Naive thymus-derived CD4-positive, alpha-beta T cell (primary cell): ENCODE measurements around the gene FLT4. TPM values are rescaled to one million over a fixed set of nuclear protein-coding genes. Genes with fewer than 3 reads are reported as not detected.
A peak's percentile ranks its signal among the peaks of the same experiment; 100 is the strongest.

Experiments used
- ATAC-seq: fragments of 150-1000 bp; cut with Tn5 transposase; 2 replicates; pipeline ENCODE4 v1.10.0; 2021; ENCODE audit warnings: mild to moderate bottlenecking, moderate library complexity
- CTCF ChIA-PET: fragments of 350-600 bp; sonication (Branson Sonifier 250); formaldehyde crosslinking; loops from one replicate; lab custom pipeline; 2021; ENCODE audit warnings: antibody characterized with exemption; lab: Charles Lee
- POLR2A ChIA-PET: fragments of 350-600 bp; sonication (Branson Sonifier 250); formaldehyde crosslinking; loops from one replicate; lab custom pipeline; 2021; ENCODE audit warnings: antibody characterized with exemption, inconsistent platforms; lab: Charles Lee
- DNase-seq, 9 donors: peaks; one replicate each; pipeline versions ENCODE4 v3.0.0 to v3.0.0-alpha.2; 2020 to 2022; ENCODE audit warnings: mixed read lengths in 1 of 9
- H3K27ac ChIP-seq: one replicate; pipeline ENCODE4 v1.7.0; 2013; ENCODE audit warnings: mild to moderate bottlenecking, low read depth, low read length, moderate library complexity
- H3K27me3 ChIP-seq, 2 donors: one replicate each; pipeline ENCODE4 v1.7.0; 2013; ENCODE audit warnings: low read length in 2 of 2, mild to moderate bottlenecking in 2 of 2, moderate library complexity in 2 of 2; ENCODE audit not compliant: control insufficient read depth in 2 of 2, insufficient read depth in 2 of 2
- H3K36me3 ChIP-seq, 3 experiments: 1 replicate in 2 of 3; 2 replicates in 1 of 3; pipeline ENCODE4 v1.7.0; 2013; ENCODE audit warnings: low read length in 3 of 3, mild to moderate bottlenecking in 3 of 3, moderate library complexity in 1 of 3; ENCODE audit not compliant: insufficient read depth in 3 of 3, control insufficient read depth in 2 of 3
- H3K4me1 ChIP-seq, 2 donors: one replicate each; pipeline ENCODE4 v1.7.0; 2013; ENCODE audit warnings: low read length in 2 of 2, mild to moderate bottlenecking in 2 of 2, moderate library complexity in 1 of 2; ENCODE audit not compliant: control insufficient read depth in 2 of 2, insufficient read depth in 2 of 2
- H3K4me3 ChIP-seq: 2 replicates; pipeline ENCODE4 v1.7.0; 2013; ENCODE audit warnings: mild to moderate bottlenecking, low read length
- H3K9me3 ChIP-seq, 3 experiments: 1 replicate in 2 of 3; 2 replicates in 1 of 3; pipeline ENCODE4 v1.7.0; 2013; ENCODE audit warnings: low read length in 3 of 3; ENCODE audit not compliant: control insufficient read depth in 2 of 3
- H3K27ac Mint-ChIP-seq, 9 donors: one replicate each; pipeline ENCODE4 v1.8.0; 2020 to 2022; ENCODE audit warnings: mixed read lengths in 9 of 9, mild to moderate bottlenecking in 8 of 9, moderate library complexity in 5 of 9, inconsistent platforms in 2 of 9
- H3K27me3 Mint-ChIP-seq, 5 donors: one replicate each; pipeline ENCODE4 v1.8.0; 2021 to 2022; ENCODE audit warnings: mixed read lengths in 5 of 5, mild to moderate bottlenecking in 1 of 5
- H3K36me3 Mint-ChIP-seq, 5 donors: one replicate each; pipeline ENCODE4 v1.8.0; 2020 to 2022; ENCODE audit warnings: mixed read lengths in 5 of 5, mild to moderate bottlenecking in 3 of 5, inconsistent platforms in 1 of 5
- H3K4me1 Mint-ChIP-seq, 7 donors: one replicate each; pipeline ENCODE4 v1.8.0; 2020 to 2022; ENCODE audit warnings: mixed read lengths in 7 of 7, mild to moderate bottlenecking in 3 of 7, inconsistent platforms in 1 of 7
- H3K4me3 Mint-ChIP-seq, 10 donors: one replicate each; pipeline ENCODE4 v1.8.0; 2020 to 2022; ENCODE audit warnings: mild to moderate bottlenecking in 10 of 10, mixed read lengths in 10 of 10, moderate library complexity in 6 of 10, inconsistent platforms in 2 of 10
- H3K9me3 Mint-ChIP-seq, 11 donors: one replicate each; pipeline ENCODE4 v1.8.0; 2020 to 2022; ENCODE audit warnings: mixed read lengths in 11 of 11, mild to moderate bottlenecking in 4 of 11, inconsistent platforms in 1 of 11, moderate library complexity in 1 of 11
- intact Hi-C, 2 donors: fragments of 100-400 bp; cut with micrococcal nuclease; formaldehyde crosslinking; loops; one replicate each; pipeline ENCODE4 v1.15.1; 2023
- polyA plus RNA-seq, 2 donors: library from polyadenylated mRNA; unstranded; fragments of 300-500 nt; fragmentation: Illumina TruSeq; gene quantifications; one replicate each; pipeline ENCODE4 v1.2.3, GENCODE V29; 2021
- total RNA-seq, 6 experiments: library from RNA in 5 of 6; stranded (reverse) in 5 of 6; gene quantifications; 1 replicate in 5 of 6; 2 replicates in 1 of 6; pipeline ENCODE4 v1.2.3 and lab custom pipeline; 2021 to 2026

Gene FLT4
- 1 to 10 TPM in 4 of 5 experiments, under 1 TPM in 1; 0.53 to 6.0 (median 3.3) TPM for total RNA-seq
- under 1 TPM; 0.64 to 0.68 TPM for polyA plus RNA-seq
- total RNA-seq (lab: John Stamatoyannopoulos, UW) = 5.8 reads per million, percentile 26 among the genes with 10 or more reads in this experiment

GRCh38 chr5:180649297-180650039 is at the start of gene FLT4:
FLT4 (minus strand) TSS chr5:180649600; CDS start chr5:180649545, 55 bp downstream.
- intact Hi-C loops = loop anchor here in 1 of 2 donors (1.0 to 5.0 kb wide), 3 partner anchors 21 to 69 kb away; no protein-coding TSS in a partner anchor
- peaks cover 0 to 4% of the 10 kb centered on the region in 2 donors for H3K27me3 ChIP-seq
- Mint-ChIP-seq H3K27me3 (peaks cover 16 to 51% (median 37%) of the 10 kb centered on the region in 5 donors), H3K4me3 (peak within 1 kb of the TSS; percentile 85 to 93 (median 89)), H3K9me3 (peaks cover 0 to 6% (median 0%) of the 10 kb centered on the region in 11 donors), H3K27ac (peak within 1 kb of the TSS in 3 of 9 donors; percentile 13 to 65 (median 47)), H3K4me1 (peaks cover 9 to 18% (median 12%) of the 10 kb centered on the region in 7 donors), H3K36me3 (peaks cover 0 to 4% (median 0%) of the 10 kb centered on the region in 5 donors)
- no peaks in the 10 kb centered on the region for H3K4me1 ChIP-seq
- H3K4me3 ChIP-seq = peak within 1 kb of the TSS; percentile 61
- peak; percentile 42 for ATAC-seq
- H3K36me3 ChIP-seq = no peaks in the 10 kb centered on the region
- CTCF ChIA-PET = interaction anchor here (1.4 kb wide), 1 partner anchor 69 kb away, joined by 7 read pairs; no protein-coding TSS in a partner anchor
- H3K27ac ChIP-seq = no peak within 1 kb of the TSS
- POLR2A ChIA-PET = no interaction called here
- no peaks in the 10 kb centered on the region for H3K9me3 ChIP-seq
- peak in 1 of 9 donors; percentile 22 for DNase-seq

GRCh38 chr5:180699042-180699441 is 49.6 kb upstream of the FLT4 start:
- peaks cover 0 to 11% (median 6%) of the 10 kb centered on the region in 7 donors for H3K4me1 Mint-ChIP-seq
- H3K27ac Mint-ChIP-seq = no peak overlapping the region
- Histone ChIP-seq H3K36me3 (no peaks in the 10 kb centered on the region), H3K27me3 (no peaks in the 10 kb centered on the region), H3K4me1 (no peaks in the 10 kb centered on the region), H3K9me3 (no peaks in the 10 kb centered on the region), H3K27ac (no peak overlapping the region), H3K4me3 (no peak overlapping the region)
- peaks cover 0 to 14% (median 5%) of the 10 kb centered on the region in 11 donors for H3K9me3 Mint-ChIP-seq
- H3K27me3 Mint-ChIP-seq = peaks cover 0 to 13% (median 0%) of the 10 kb centered on the region in 5 donors
- DNase-seq (no peak), ATAC-seq (no peak)
- intact Hi-C loops = no loop called here
- ChIA-PET CTCF (interaction anchor here (1.3 kb wide), 1 partner anchor 9 kb away, joined by 3 read pairs; no protein-coding TSS in a partner anchor), POLR2A (interaction anchor here (0.7 to 1.5 kb wide), 2 partner anchors 9 to 15 kb away, joined by 3 read pairs; no protein-coding TSS in a partner anchor)
- no peak overlapping the region for H3K4me3 Mint-ChIP-seq
- peaks cover 0 to 1% (median 0%) of the 10 kb centered on the region in 5 donors for H3K36me3 Mint-ChIP-seq

GRCh38 chr5:180696116-180696515 is 46.7 kb upstream of the FLT4 start:
- Mint-ChIP-seq H3K4me3 (no peak overlapping the region), H3K27me3 (peaks cover 0 to 18% (median 0%) of the 10 kb centered on the region in 5 donors), H3K9me3 (peaks cover 0 to 8% (median 5%) of the 10 kb centered on the region in 11 donors), H3K4me1 (peaks cover 0 to 34% (median 24%) of the 10 kb centered on the region in 7 donors), H3K27ac (no peak overlapping the region), H3K36me3 (peaks cover 0 to 6% (median 4%) of the 10 kb centered on the region in 5 donors)
- ChIA-PET CTCF (interaction anchor here (2.7 kb wide), 1 partner anchor 22 kb away, joined by 12 read pairs; no protein-coding TSS in a partner anchor), POLR2A (no interaction called here)
- DNase-seq (no peak), ATAC-seq (no peak)
- Histone ChIP-seq H3K4me3 (no peak overlapping the region), H3K27me3 (no peaks in the 10 kb centered on the region), H3K4me1 (peaks cover 0 to 22% of the 10 kb centered on the region in 2 donors), H3K36me3 (no peaks in the 10 kb centered on the region), H3K27ac (no peak overlapping the region), H3K9me3 (no peaks in the 10 kb centered on the region)
- intact Hi-C loops = no loop called here

- no peak overlapping the region for H3K4me3 ChIP-seq
- peak overlapping the region in 7 of 9 donors; percentile 68 to 98 (median 89) for H3K27ac Mint-ChIP-seq
- peaks cover 0 to 3% (median 0%) of the 10 kb centered on the region in 11 donors for H3K9me3 Mint-ChIP-seq
- intact Hi-C loops = no loop called here
- peaks cover 26 to 55% of the 10 kb centered on the region in 2 donors for H3K4me1 ChIP-seq
- H3K27me3 ChIP-seq = no peaks in the 10 kb centered on the region
- H3K27ac ChIP-seq = no peak overlapping the region
- ChIA-PET POLR2A (interaction anchor here (0.6 to 1.9 kb wide), 3 partner anchors 18 to 124 kb away, joined by 3 to 4 read pairs (median 4); no protein-coding TSS in a partner anchor), CTCF (interaction anchor here (1.2 to 1.5 kb wide), 2 partner anchors 9 to 23 kb away, joined by 4 to 5 read pairs; no protein-coding TSS in a partner anchor)
- no peak for ATAC-seq
- peaks cover 0 to 6% (median 4%) of the 10 kb centered on the region in 5 donors for H3K36me3 Mint-ChIP-seq
- no peak for DNase-seq
- peaks cover 19 to 62% (median 54%) of the 10 kb centered on the region in 7 donors for H3K4me1 Mint-ChIP-seq
- no peaks in the 10 kb centered on the region for H3K9me3 ChIP-seq
- H3K4me3 Mint-ChIP-seq = peak overlapping the region in 4 of 10 donors; percentile 26 to 77 (median 46)
- no peaks in the 10 kb centered on the region for H3K36me3 ChIP-seq
- H3K27me3 Mint-ChIP-seq = peaks cover 0 to 18% (median 0%) of the 10 kb centered on the region in 5 donors
These were observed 43.0 kb upstream of the FLT4 start for GRCh38 chr5:180692429-180692828.

GRCh38 chr5:180691046-180691445 is 41.6 kb upstream of the FLT4 start:
- ATAC-seq = no peak
- Histone ChIP-seq H3K27ac (peak overlapping the region; percentile 75), H3K4me1 (peaks cover 26 to 56% of the 10 kb centered on the region in 2 donors), H3K36me3 (no peaks in the 10 kb centered on the region), H3K4me3 (no peak overlapping the region), H3K9me3 (no peaks in the 10 kb centered on the region), H3K27me3 (no peaks in the 10 kb centered on the region)
- peak overlapping the region in 8 of 9 donors; percentile 83 to 98 (median 92) for H3K27ac Mint-ChIP-seq
- peak overlapping the region in 6 of 10 donors; percentile 33 to 77 (median 53) for H3K4me3 Mint-ChIP-seq
- ChIA-PET CTCF (interaction anchor here (0.6 to 1.3 kb wide), 3 partner anchors 8 to 494 kb away, joined by 3 to 4 read pairs (median 4); no protein-coding TSS in a partner anchor), POLR2A (interaction anchor here (0.6 to 1.9 kb wide), 7 partner anchors 8 to 565 kb away, joined by 3 to 6 read pairs (median 4); no protein-coding TSS in a partner anchor)
- no peak for DNase-seq
- intact Hi-C loops = loop anchor here in 1 of 2 donors (2.0 kb wide), 1 partner anchor 16 kb away; no protein-coding TSS in a partner anchor
- peaks cover 0 to 1% (median 0%) of the 10 kb centered on the region in 11 donors for H3K9me3 Mint-ChIP-seq
- peaks cover 19 to 71% (median 64%) of the 10 kb centered on the region in 7 donors for H3K4me1 Mint-ChIP-seq
- peaks cover 0 to 13% (median 0%) of the 10 kb centered on the region in 5 donors for H3K27me3 Mint-ChIP-seq
- peaks cover 0 to 6% (median 4%) of the 10 kb centered on the region in 5 donors for H3K36me3 Mint-ChIP-seq

- H3K4me1 ChIP-seq = peaks cover 26 to 61% of the 10 kb centered on the region in 2 donors
- H3K9me3 ChIP-seq = no peaks in the 10 kb centered on the region
- no peaks in the 10 kb centered on the region for H3K27me3 ChIP-seq
- H3K27me3 Mint-ChIP-seq = peaks cover 0 to 14% (median 0%) of the 10 kb centered on the region in 5 donors
- no peaks in the 10 kb centered on the region for H3K36me3 ChIP-seq
- peak overlapping the region in 8 of 9 donors; percentile 83 to 98 (median 97) for H3K27ac Mint-ChIP-seq
- peak overlapping the region in 6 of 10 donors; percentile 77 to 84 (median 80) for H3K4me3 Mint-ChIP-seq
- ChIA-PET CTCF (interaction anchor here (1.0 to 1.3 kb wide), 2 partner anchors 8 to 28 kb away, joined by 3 to 4 read pairs; no protein-coding TSS in a partner anchor), POLR2A (interaction anchor here (0.8 to 1.9 kb wide), 4 partner anchors 8 to 170 kb away, joined by 3 to 5 read pairs (median 4); no protein-coding TSS in a partner anchor)
- H3K27ac ChIP-seq = peak overlapping the region; percentile 75
- peaks cover 19 to 75% (median 68%) of the 10 kb centered on the region in 7 donors for H3K4me1 Mint-ChIP-seq
- H3K4me3 ChIP-seq = no peak overlapping the region
- H3K36me3 Mint-ChIP-seq = peaks cover 0 to 6% (median 4%) of the 10 kb centered on the region in 5 donors
- DNase-seq (no peak), ATAC-seq (no peak)
- H3K9me3 Mint-ChIP-seq = peaks cover 0 to 1% (median 0%) of the 10 kb centered on the region in 11 donors
- intact Hi-C loops = loop anchor here in 1 of 2 donors (2.0 kb wide), 1 partner anchor 16 kb away; no protein-coding TSS in a partner anchor
These were observed 41.2 kb upstream of the FLT4 start for GRCh38 chr5:180690562-180690961.
